ENCODE results near the gene AQP12B.

AQP12B gene

DNA sequence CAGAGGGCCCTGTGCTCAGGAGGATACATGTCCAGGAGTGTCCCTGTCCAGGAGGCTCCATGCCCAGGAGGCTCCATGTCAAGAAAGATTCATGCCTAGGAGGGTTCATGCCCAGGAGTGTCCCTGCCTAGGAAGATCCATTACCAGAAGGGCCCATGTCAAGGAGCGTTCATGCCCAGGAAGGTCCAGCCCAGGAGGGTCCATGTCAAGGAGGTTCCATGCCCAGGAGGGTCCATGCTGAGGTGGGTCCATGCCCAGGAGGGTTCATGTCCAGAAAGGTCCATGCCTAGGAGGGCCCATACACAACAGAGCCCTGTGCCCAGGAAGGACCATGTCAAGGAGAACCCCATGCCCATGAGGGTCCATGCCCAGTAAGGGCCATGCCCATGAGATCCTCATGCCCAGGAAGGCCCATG is 50.4 kb downstream of the AQP12B start:
- Histone ChIP-seq H3K27me3 (ENCODE audit: control insufficient read depth, low read length) (no peaks in the 10 kb centered on the region), H3K9me3 (ENCODE audit: control insufficient read depth, insufficient read depth, low read length) (peaks cover 10% of the 10 kb centered on the region; the same call in 1 of the 2 replicates)

DNA sequence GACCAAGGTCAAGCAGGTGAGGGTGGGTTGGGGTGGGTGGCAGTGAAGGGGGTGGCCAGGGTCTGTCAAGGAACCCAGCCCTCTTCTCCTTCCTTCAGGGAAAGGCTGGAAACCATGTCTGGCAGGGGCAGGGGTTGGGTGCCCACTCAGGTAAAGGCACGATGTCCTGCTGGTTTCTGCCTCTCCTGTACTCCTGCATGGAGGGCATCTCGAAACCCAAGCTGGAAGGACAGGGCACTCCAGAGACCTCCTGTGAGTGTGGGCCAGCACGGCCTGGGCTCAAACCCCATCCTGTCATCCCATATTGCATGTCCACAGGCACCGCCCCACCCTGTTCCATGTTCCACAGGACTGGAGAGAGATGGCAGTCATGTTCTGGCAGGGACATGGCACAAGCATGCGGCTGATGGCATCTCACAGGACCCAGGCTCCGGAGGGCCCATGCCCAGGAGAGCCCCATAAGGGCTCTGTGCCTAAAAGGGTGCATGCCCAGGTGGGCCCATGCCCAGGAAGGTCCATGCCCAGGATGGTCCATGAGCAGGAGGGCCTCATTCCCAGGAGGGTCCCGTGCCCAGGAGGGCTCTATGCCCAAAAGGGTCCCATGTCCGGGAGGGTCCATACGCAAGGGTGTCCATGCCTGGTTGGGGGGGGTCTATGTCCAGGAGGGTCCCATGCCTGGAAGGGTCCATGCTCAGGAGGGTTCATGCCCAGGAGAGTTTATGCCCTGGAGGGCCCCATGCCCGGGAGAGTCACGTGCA is 51.0 kb downstream of the AQP12B start:
- H3K9me2 ChIP-seq (replicated peaks; ENCODE audit: control insufficient read depth, low read length): no peaks in the 10 kb centered on the region
- H3K27ac ChIP-seq (ENCODE audit: low read depth, low read length): no peak overlapping the region
- H3K4me2 ChIP-seq (ENCODE audit: low read length): no peak overlapping the region
- no peaks in the 10 kb centered on the region for H4K20me1 ChIP-seq (ENCODE audit: control insufficient read depth, insufficient read depth, low read depth, low read length)
- TF ChIP-seq, protein P1, sequence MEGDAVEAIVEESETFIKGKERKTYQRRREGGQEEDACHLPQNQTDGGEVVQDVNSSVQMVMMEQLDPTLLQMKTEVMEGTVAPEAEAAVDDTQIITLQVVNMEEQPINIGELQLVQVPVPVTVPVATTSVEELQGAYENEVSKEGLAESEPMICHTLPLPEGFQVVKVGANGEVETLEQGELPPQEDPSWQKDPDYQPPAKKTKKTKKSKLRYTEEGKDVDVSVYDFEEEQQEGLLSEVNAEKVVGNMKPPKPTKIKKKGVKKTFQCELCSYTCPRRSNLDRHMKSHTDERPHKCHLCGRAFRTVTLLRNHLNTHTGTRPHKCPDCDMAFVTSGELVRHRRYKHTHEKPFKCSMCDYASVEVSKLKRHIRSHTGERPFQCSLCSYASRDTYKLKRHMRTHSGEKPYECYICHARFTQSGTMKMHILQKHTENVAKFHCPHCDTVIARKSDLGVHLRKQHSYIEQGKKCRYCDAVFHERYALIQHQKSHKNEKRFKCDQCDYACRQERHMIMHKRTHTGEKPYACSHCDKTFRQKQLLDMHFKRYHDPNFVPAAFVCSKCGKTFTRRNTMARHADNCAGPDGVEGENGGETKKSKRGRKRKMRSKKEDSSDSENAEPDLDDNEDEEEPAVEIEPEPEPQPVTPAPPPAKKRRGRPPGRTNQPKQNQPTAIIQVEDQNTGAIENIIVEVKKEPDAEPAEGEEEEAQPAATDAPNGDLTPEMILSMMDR (IDR thresholded peaks at IDR 0.05; ENCODE audit: low read depth, low read length, poor library complexity, severe bottlenecking): no peak
- TF ChIP-seq EZH2phosphoT487 (IDR thresholded peaks at IDR 0.05; ENCODE audit: borderline replicate concordance, low read length): no peak
- H3K4me3 ChIP-seq (ENCODE audit: low read length): no peak overlapping the region
- no peaks in the 10 kb centered on the region for H3K79me2 ChIP-seq (ENCODE audit: control insufficient read depth, low read length)
- H3K27me3 ChIP-seq (ENCODE audit: control insufficient read depth, low read length): no peaks in the 10 kb centered on the region
- H3K9me3 ChIP-seq (ENCODE audit: control insufficient read depth, insufficient read depth, low read length): peaks cover 10% of the 10 kb centered on the region; the same call in 1 of the 2 replicates
- no peaks in the 10 kb centered on the region for H3K36me3 ChIP-seq (ENCODE audit: control insufficient read depth, low read length)
- H3F3A ChIP-seq (ENCODE audit: control insufficient read depth, insufficient read depth): no peaks in the 10 kb centered on the region
- peaks cover 5% of the 10 kb centered on the region for H3K4me1 ChIP-seq (ENCODE audit: control insufficient read depth, low read length)

More for the DNA sequence above, 50.4 kb downstream of the AQP12B start:
- H3K79me2 ChIP-seq (ENCODE audit: control insufficient read depth, low read length): no peaks in the 10 kb centered on the region
- H3K4me3 ChIP-seq (ENCODE audit: low read length): no peak overlapping the region
- H3K4me2 ChIP-seq (ENCODE audit: low read length): no peak overlapping the region
- H3K9me2 ChIP-seq (replicated peaks; ENCODE audit: control insufficient read depth, low read length): no peaks in the 10 kb centered on the region
- TF ChIP-seq, protein P1 (IDR thresholded peaks at IDR 0.05; ENCODE audit: low read depth, low read length, poor library complexity, severe bottlenecking): no peak
- no peak for TF ChIP-seq EZH2phosphoT487 (IDR thresholded peaks at IDR 0.05; ENCODE audit: borderline replicate concordance, low read length)
- no peaks in the 10 kb centered on the region for H3K36me3 ChIP-seq (ENCODE audit: control insufficient read depth, low read length)
- no peaks in the 10 kb centered on the region for H4K20me1 ChIP-seq (ENCODE audit: control insufficient read depth, insufficient read depth, low read depth, low read length)
- no peaks in the 10 kb centered on the region for H3F3A ChIP-seq (ENCODE audit: control insufficient read depth, insufficient read depth)
- H3K27ac ChIP-seq (ENCODE audit: low read depth, low read length): no peak overlapping the region
- no peaks in the 10 kb centered on the region for H3K4me1 ChIP-seq (ENCODE audit: control insufficient read depth, low read length)

GRCh38 chr2:240630771-240631547 is 51.7 kb downstream of the AQP12B start:
- Histone ChIP-seq H4K20me1 (ENCODE audit: control insufficient read depth, insufficient read depth, low read depth, low read length) (no peaks in the 10 kb centered on the region), H3K9me3 (ENCODE audit: control insufficient read depth, insufficient read depth, low read length) (peaks cover 10% of the 10 kb centered on the region; the same call in 1 of the 2 replicates), H3K4me2 (ENCODE audit: low read length) (no peak overlapping the region), H3K9me2 (replicated peaks; ENCODE audit: control insufficient read depth, low read length) (no peaks in the 10 kb centered on the region), H3K79me2 (ENCODE audit: control insufficient read depth, low read length) (no peaks in the 10 kb centered on the region), H3F3A (ENCODE audit: control insufficient read depth, insufficient read depth) (no peaks in the 10 kb centered on the region), H3K36me3 (ENCODE audit: control insufficient read depth, low read length) (no peaks in the 10 kb centered on the region), H3K4me1 (ENCODE audit: control insufficient read depth, low read length) (peaks cover 9% of the 10 kb centered on the region), H3K27me3 (ENCODE audit: control insufficient read depth, low read length) (no peaks in the 10 kb centered on the region), H3K27ac (ENCODE audit: low read depth, low read length) (no peak overlapping the region), H3K4me3 (ENCODE audit: low read length) (no peak overlapping the region)
- no peak for TF ChIP-seq EZH2phosphoT487 (IDR thresholded peaks at IDR 0.05; ENCODE audit: borderline replicate concordance, low read length)
- TF ChIP-seq, protein P1 (IDR thresholded peaks at IDR 0.05; ENCODE audit: low read depth, low read length, poor library complexity, severe bottlenecking): no peak

Data from DOHH2 (cell line).